Epithelial cell of proximal tubule (primary cell): Measurements from ENCODE around the gene AIG1. TPM values are rescaled to one million over a fixed set of nuclear protein-coding genes. Genes with fewer than 3 reads are reported as not detected.
A peak's percentile ranks its signal among the peaks of the same experiment; 100 is the strongest.

ENCODE experiments used
- DNase-seq: peaks from one replicate; pipeline ENCODE4 v3.0.0-alpha.2; 2011; ENCODE audit warnings: low read depth
- H3K4me3 ChIP-seq: 2 replicates; pipeline ENCODE4 v1.5.1; 2011; ENCODE audit warnings: low read depth, mild to moderate bottlenecking, low read length
- total RNA-seq: library from RNA; depleted of rRNA; stranded (reverse); fragments of >200 nt; gene quantifications from 2 replicates; pipeline ENCODE4 v1.2.3, GENCODE V29; 2015
- TF ChIP-seq, protein P1 (sequence below): conservative IDR thresholded peaks from 2 replicates; pipeline ENCODE4 v1.5.1; 2012; ENCODE audit warnings: low read depth, mild to moderate bottlenecking, low read length

Gene AIG1
- total RNA-seq, 1 donor from 2014 or later: 40.8 TPM

DNA sequence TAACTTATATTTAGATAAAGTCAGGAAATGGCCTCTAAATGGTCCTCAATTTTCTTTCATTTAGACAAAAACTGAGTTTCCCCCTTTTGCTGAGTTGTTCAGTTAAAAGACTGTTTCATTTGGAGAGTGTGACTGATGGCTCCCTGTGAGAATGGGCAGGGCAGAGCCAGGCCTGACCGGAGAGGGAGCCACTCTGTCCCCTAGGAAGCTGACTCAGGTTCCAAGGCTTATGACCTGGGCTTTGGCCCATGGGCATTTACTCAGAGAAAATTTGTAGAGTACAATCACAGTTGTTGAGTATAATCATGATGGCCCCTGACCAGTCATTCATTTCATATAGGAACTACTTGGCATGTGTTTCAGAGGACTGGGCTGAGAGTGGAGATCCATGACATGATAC, 37.0 kb upstream of the AIG1 start:
- TF ChIP-seq, protein P1, sequence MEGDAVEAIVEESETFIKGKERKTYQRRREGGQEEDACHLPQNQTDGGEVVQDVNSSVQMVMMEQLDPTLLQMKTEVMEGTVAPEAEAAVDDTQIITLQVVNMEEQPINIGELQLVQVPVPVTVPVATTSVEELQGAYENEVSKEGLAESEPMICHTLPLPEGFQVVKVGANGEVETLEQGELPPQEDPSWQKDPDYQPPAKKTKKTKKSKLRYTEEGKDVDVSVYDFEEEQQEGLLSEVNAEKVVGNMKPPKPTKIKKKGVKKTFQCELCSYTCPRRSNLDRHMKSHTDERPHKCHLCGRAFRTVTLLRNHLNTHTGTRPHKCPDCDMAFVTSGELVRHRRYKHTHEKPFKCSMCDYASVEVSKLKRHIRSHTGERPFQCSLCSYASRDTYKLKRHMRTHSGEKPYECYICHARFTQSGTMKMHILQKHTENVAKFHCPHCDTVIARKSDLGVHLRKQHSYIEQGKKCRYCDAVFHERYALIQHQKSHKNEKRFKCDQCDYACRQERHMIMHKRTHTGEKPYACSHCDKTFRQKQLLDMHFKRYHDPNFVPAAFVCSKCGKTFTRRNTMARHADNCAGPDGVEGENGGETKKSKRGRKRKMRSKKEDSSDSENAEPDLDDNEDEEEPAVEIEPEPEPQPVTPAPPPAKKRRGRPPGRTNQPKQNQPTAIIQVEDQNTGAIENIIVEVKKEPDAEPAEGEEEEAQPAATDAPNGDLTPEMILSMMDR: no peak
- no peak for DNase-seq
- no peak overlapping the region for H3K4me3 ChIP-seq

DNA sequence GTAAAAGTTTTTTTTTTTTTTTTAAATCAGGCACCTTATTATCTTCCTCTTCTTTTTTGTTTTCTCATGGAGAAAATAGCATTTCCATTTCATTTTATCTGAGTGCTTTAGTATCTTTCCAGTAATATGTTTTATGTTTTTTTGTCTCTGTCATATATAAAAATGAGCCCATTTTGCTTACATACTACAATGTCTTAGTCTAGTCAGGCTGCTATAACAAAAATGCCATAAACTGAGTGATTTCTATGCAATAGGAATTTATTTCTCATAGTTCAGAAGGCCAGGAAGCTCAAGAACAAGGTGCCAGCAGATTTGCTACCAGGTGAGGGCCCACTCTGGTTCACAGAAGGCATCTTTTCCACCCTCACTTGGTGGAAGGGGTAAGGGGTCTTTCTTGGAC, 35.7 kb upstream of the AIG1 start:
- TF ChIP-seq, protein P1: no peak
- DNase-seq: no peak
- no peak overlapping the region for H3K4me3 ChIP-seq

DNA sequence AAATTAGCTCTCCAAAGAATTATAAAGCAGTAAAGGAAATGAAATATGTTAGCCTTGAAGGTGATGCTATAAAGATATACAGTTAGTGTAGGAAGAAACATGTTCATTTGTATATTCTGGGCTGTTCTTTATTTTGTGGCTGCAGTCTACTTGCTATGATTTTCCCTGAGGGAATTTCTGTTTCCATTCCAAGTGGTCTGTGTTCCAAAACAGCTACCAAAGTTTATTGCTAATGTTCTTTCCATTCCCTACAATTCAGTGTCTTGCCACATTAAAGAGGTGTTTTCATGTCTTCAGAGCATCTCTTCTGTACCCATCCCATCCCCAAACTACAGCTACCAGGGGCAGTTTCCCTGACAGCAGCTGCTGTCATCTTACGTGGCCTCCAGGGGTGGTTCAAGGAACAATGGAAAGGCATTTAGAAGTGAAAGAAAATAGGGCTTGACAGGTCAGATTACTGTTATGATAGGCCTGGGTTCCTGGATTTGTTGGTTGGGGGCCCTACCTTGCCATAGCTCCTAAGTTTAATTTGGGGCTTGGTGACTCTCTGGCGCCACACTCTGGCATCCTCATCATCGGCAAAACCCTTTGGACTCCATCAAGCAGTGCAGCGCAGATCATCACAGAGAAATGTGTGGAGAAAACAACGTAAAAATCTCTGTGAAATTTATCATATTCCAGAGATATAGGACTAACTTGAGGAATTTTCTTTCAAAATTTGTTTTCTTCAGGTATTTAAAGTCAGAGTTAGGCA, 33.8 kb upstream of the AIG1 start:
- no peak overlapping the region for H3K4me3 ChIP-seq
- DNase-seq: no peak
- TF ChIP-seq, protein P1: peak; percentile 79

DNA sequence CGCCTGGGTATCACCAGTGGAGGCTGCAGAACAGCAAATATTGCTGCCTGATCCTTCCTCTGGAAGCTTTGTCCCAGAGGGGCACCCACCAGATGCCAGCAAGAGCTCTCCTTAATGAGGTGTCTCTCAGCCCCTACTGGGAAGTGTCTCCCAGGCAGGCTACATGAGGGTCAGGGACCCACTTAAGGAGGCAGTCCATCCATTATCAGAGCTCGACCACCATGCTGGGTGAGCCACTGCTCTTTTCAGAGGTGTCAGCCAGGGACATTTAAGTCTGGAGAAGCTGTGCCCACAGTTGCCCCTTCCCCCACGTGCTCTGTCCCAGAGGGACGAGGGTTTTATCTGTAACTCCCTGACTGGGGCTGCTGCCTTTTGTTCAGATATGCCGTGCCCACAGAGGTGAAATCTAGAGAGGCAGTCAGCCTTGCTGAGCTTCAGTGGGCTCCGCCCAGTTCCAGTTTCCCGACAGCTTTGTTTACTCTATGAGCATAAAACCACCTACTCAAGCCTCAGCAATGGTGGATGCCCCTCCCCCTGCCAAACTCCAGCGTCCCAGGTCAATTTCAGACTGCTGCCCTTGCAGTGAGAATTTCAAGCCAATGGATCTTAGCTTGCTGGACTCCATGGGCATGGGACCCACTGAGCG, 25.9 kb upstream of the AIG1 start:
- no peak for DNase-seq
- H3K4me3 ChIP-seq: no peak overlapping the region
- TF ChIP-seq, protein P1: no peak

DNA sequence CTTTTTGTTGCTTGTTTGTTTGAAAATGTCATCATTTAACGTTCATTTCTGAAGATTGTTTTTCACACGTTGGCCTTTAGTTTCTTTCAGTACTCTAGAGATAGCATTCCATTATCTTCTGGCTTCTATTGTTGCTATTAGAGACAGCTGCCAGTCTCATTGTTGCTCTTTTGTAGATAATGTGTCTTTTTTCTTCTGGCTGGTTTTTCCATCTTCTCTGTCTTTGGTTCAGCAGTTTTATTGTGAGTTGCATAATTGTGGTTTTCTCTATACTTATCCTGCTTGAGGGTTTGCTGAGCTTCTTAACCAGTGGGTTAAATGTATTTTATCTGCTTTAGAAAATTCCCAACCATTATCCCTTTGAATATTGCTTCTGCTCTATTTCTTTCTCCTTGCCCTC, 23.2 kb upstream of the AIG1 start:
- DNase-seq: no peak
- TF ChIP-seq, protein P1: no peak
- H3K4me3 ChIP-seq: no peak overlapping the region

DNA sequence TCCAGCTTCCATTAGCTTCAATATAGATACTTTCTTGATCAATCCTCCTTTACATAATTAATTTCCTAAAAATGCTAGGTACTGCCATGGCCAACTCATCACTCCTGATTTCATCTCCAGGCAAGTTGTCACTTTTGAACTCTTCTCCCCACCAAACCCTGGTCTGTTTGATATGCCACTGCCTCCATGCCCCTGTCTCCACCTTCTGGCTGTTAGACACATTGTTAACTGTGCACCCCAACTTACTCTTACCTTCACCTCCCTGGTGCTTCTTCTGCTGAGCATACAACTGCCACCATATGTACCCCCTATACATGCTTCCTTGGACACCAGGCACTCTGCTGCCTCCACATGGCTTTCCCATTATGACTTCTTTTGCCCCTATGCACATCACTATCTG, 21.9 kb upstream of the AIG1 start:
- H3K4me3 ChIP-seq: no peak overlapping the region
- DNase-seq: no peak
- TF ChIP-seq, protein P1: no peak

DNA sequence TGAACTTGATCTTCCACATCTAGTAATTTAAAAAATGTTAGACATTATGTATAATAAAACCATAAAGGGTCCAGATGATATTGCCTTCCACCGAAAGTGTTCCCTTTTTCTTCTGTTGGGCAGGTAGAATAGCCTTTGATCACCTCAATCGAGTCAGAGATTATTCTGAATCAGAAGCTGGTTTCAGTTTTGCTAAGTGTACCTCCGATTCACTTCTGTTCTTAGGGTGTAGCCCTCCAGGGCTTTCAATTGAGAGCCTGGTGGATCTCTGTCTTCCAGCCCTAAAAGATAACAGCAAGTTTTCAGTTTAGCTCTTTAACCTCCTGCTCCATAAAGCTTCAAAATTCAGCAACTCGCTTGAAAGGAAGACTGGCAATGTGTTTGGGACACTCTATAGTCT, 21.1 kb upstream of the AIG1 start:
- TF ChIP-seq, protein P1: no peak
- no peak for DNase-seq
- no peak overlapping the region for H3K4me3 ChIP-seq
